Measurements from ENCODE around the gene ADAMTS5.

- no peak for TF ChIP-seq CTCF (IDR thresholded peaks at IDR 0.05)
- no peak for TF ChIP-seq POLR2AphosphoS5 (IDR thresholded peaks at IDR 0.05)
- TF ChIP-seq POLR2A (IDR thresholded peaks at IDR 0.05; ENCODE audit: low read depth) = no peak
Observed at GRCh38 chr21:26925122-26925521, 41.8 kb downstream of the ADAMTS5 start.

Measured in esophagus muscularis mucosa (tissue), 3 donors.